Small intestine (tissue), 7 donors: ENCODE measurements around the gene CTCFL. TPM values are rescaled to one million over a fixed set of nuclear protein-coding genes. Genes with fewer than 3 reads are reported as not detected.

Source experiments
- DNase-seq, 2 donors: peaks; one replicate each; pipeline versions ENCODE4 v3.0.0 to v3.0.0-alpha.2; 2013
- FAIRE-seq: peaks from 2 replicates; lab custom pipeline; 2012; peaks lifted over from hg19 to GRCh38; lab: Jason Lieb, UNC
- H3K27ac ChIP-seq, 3 donors: one replicate each; pipeline ENCODE4 v1.5.1; 2013; ENCODE audit warnings: low read length in 2 of 3, mild to moderate bottlenecking in 2 of 3, control low read depth in 1 of 3, inconsistent platforms in 1 of 3, low read depth in 1 of 3, moderate library complexity in 1 of 3
- H3K27me3 ChIP-seq, 3 donors: one replicate each; pipeline ENCODE4 v1.6.1; 2013; ENCODE audit warnings: low read length in 3 of 3, inconsistent platforms in 1 of 3; ENCODE audit not compliant: control insufficient read depth in 3 of 3, insufficient read depth in 3 of 3
- H3K36me3 ChIP-seq, 3 donors: one replicate each; pipeline ENCODE4 v1.6.1; 2013; ENCODE audit warnings: low read length in 3 of 3, inconsistent platforms in 1 of 3, low read depth in 1 of 3, mild to moderate bottlenecking in 1 of 3, moderate library complexity in 1 of 3; ENCODE audit not compliant: control insufficient read depth in 3 of 3, insufficient read depth in 2 of 3
- H3K4me1 ChIP-seq, 3 donors: one replicate each; pipeline ENCODE4 v1.6.1; 2013; ENCODE audit warnings: low read length in 2 of 3, inconsistent platforms in 1 of 3, low read depth in 1 of 3, mild to moderate bottlenecking in 1 of 3, moderate library complexity in 1 of 3; ENCODE audit not compliant: control insufficient read depth in 3 of 3, insufficient read depth in 2 of 3
- H3K4me3 ChIP-seq, 3 donors: one replicate each; pipeline ENCODE4 v1.5.1; 2013; ENCODE audit warnings: low read length in 3 of 3, control low read depth in 1 of 3, inconsistent platforms in 1 of 3, low read depth in 1 of 3, mild to moderate bottlenecking in 1 of 3, moderate library complexity in 1 of 3
- H3K9me3 ChIP-seq, 2 donors: one replicate each; pipeline ENCODE4 v1.6.1; 2013; ENCODE audit warnings: low read depth in 1 of 2, low read length in 1 of 2; ENCODE audit not compliant: control insufficient read depth in 2 of 2, insufficient read depth in 1 of 2
- whole genome bisulfite sequencing, 3 donors: extraction: QIAGEN DNeasy Blood & Tissue Kit; methylation state at CpG; one replicate each; pipeline ENCODE4 v1.1.7; 2013; 5-methylcytosine and 5-hydroxymethylcytosine counted together
- polyA plus RNA-seq, 4 donors: library from polyadenylated mRNA; stranded (reverse) in 3 of 4; unstranded in 1 of 4; fragments of 200-250 nt in 3 of 4; fragments of 120-200 nt in 1 of 4; gene quantifications; one replicate each; pipeline versions ENCODE4 v1.2.1 to v1.2.3, GENCODE V29; 2013
- donor health status: healthy with polysubstance abuse.
- donor health status: control.
- donor health status: control.
- donor health status: Bipolar disorder and iron deficiency.
- donor health status: healthy.

The CTCFL gene
- polyA plus RNA-seq, 4 donors: 0.03 TPM; not detected in 2

DNA sequence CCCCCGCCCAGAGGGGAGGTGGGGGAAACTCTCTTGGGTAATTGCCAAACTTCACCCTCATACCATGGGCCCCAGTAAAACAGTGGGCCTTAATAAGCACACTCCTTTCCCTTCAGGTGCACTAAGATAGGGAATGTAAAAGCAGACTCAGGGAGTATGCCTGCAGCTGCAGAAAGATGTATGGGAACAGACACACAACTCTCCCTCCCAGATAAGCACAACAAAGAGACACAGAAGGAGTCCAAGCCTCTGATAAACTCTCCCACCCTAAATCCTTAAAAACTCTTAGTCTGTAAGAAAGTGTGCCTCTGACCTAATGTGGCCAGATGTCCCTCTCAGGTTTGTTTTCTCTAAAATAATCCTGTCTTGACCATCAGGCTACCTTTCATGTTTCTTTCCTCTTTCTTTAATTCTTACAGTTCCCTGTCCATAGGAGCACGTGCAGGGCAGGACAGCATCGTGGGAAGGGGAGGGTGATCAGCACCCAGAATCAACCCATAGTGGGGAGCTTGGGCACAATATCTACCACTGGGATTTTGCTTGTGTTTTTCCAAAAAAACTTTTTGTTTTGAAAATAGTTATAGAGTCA, 11.3 kb upstream of the CTCFL start:
- Histone ChIP-seq H3K27ac (peak overlapping the region; percentile 69 to 76 (median 76)), H3K4me3 (no peak overlapping the region), H3K4me1 (peaks cover 0 to 34% (median 17%) of the 10 kb centered on the region in 3 donors), H3K9me3 (peaks cover 0 to 21% of the 10 kb centered on the region in 2 donors), H3K27me3 (peaks cover 0 to 2% (median 0%) of the 10 kb centered on the region in 3 donors), H3K36me3 (no peaks in the 10 kb centered on the region)
- DNase-seq: no peak
- 45 to 69% (median 55%) methylated on average over 3 of the region's 3 CpGs for WGBS, 3 donors
- no peak for FAIRE-seq

DNA sequence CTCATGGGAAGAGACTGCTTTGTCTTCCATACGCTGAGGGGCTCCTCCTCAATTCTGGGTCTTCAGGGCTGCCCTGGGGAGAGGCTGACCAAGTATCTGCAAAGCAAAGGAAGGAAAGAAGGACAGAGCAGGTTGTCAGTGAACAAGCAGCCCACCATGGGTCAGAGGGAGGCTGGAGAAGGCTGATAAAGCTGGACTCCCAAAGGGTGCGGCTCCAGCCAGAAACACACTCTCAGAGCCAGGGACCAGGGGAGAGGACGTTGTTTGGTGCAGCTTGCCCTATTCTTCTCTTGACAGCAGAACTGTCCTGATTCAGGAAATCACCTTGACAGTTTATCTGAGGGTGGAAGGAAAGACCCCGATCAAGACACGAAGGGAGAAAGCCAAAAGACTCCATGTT, 10.4 kb upstream of the CTCFL start:
- H3K4me3 ChIP-seq: no peak overlapping the region
- DNase-seq (no peak), FAIRE-seq (no peak)
- 82 to 85% (median 83%) methylated on average over 5 of the region's 5 CpGs for WGBS, 3 donors
- peaks cover 0 to 21% of the 10 kb centered on the region in 2 donors for H3K9me3 ChIP-seq
- H3K27me3 ChIP-seq: peaks cover 0 to 2% (median 0%) of the 10 kb centered on the region in 3 donors
- H3K36me3 ChIP-seq: no peaks in the 10 kb centered on the region
- H3K4me1 ChIP-seq: peaks cover 0 to 24% (median 17%) of the 10 kb centered on the region in 3 donors
- peak overlapping the region in 1 of 3 donors; percentile 16 for H3K27ac ChIP-seq

DNA sequence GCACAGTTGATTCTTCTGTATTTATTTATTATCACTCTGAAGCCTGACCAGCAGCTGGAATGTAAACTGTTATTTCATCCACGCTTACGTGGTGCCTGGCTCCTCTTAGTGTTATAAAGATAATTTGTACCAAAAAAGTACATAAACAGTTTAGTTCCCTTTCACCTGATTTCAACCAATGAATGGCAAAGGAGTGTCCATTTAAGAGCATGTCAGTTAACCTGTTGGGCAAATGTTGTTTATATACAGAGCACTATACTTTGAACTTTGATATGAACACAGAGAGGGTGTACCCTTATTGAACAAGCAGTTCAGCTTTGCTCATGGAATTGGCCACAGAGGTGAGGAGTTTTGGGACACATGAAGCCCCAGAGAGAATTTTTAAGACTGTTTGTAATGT, 7.2 kb upstream of the CTCFL start:
- peak; percentile 72 for FAIRE-seq
- no peak overlapping the region for H3K4me3 ChIP-seq
- no peaks in the 10 kb centered on the region for H3K36me3 ChIP-seq
- H3K27me3 ChIP-seq: peaks cover 0 to 2% (median 0%) of the 10 kb centered on the region in 3 donors
- peak overlapping the region; percentile 66 to 82 (median 68) for H3K27ac ChIP-seq
- DNase-seq: peak; percentile 51 to 95
- H3K4me1 ChIP-seq: peaks cover 0 to 14% (median 10%) of the 10 kb centered on the region in 3 donors
- 23 to 47% (median 41%) methylated on average over 2 of the region's 2 CpGs for WGBS, 3 donors
- H3K9me3 ChIP-seq: peaks cover 0 to 8% of the 10 kb centered on the region in 2 donors

DNA sequence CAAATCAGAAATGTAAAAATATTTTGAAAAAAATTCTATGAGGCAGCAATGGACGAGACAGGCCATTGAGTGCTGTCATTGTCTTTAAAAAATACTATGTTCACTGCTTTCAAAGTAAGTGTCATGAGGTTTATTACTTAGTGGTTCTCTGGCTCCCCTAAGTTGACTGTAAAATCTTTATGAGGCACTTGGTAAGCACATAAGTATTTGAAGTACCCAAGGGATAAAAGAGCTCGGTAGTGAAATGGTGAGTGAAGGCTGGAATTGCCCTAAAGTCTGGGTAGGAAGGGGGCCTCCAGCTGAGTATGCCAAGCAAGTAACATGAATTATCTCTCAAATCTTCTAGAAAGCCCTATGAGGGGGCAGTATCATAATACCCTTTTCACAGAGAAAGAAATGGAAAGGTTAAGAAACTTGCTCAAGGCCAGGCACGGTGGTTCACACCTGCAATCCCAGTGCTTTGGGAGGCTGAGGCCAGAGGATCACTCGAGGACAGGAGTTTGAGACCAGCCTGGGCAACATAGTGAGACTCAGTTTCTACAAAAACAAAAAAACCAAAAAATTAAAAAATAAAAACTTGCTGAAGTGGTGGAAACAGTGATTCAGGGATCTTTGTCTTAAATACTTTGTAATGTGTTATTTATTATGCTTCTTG, 5.5 kb upstream of the CTCFL start:
- no peak for DNase-seq
- H3K27ac ChIP-seq: no peak overlapping the region
- no peak for FAIRE-seq
- no peaks in the 10 kb centered on the region for H3K9me3 ChIP-seq
- 82 to 85% (median 84%) methylated on average over 4 of the region's 4 CpGs for WGBS, 3 donors
- H3K36me3 ChIP-seq: no peaks in the 10 kb centered on the region
- peaks cover 0 to 2% (median 0%) of the 10 kb centered on the region in 3 donors for H3K27me3 ChIP-seq
- H3K4me3 ChIP-seq: no peak overlapping the region
- H3K4me1 ChIP-seq: peaks cover 0 to 13% (median 5%) of the 10 kb centered on the region in 3 donors

DNA sequence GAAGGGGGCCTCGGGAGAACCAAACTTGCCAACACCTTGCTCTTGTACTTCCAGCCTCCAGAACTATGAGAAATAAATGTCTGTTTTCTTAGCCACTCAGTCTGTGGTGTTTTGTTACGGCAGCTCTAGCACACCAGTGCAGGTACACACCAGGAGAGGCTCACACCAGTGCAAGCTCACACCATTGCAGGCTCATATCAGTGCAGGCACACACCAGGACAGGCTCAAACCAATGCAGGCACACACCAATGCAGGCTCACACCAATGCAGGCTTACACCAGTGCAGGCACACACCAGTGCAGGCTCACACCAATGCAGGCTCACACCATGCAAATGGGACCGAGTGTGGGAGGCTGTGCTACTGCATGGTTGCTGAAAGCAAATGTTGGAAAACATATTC, 4.9 kb upstream of the CTCFL start:
- no peak for DNase-seq
- Histone ChIP-seq H3K4me3 (no peak overlapping the region), H3K4me1 (peaks cover 0 to 13% (median 5%) of the 10 kb centered on the region in 3 donors), H3K9me3 (no peaks in the 10 kb centered on the region), H3K27me3 (peaks cover 0 to 2% (median 0%) of the 10 kb centered on the region in 3 donors), H3K27ac (no peak overlapping the region), H3K36me3 (no peaks in the 10 kb centered on the region)
- no peak for FAIRE-seq
- 84 to 91% (median 86%) methylated on average over 3 of the region's 3 CpGs for WGBS, 3 donors

DNA sequence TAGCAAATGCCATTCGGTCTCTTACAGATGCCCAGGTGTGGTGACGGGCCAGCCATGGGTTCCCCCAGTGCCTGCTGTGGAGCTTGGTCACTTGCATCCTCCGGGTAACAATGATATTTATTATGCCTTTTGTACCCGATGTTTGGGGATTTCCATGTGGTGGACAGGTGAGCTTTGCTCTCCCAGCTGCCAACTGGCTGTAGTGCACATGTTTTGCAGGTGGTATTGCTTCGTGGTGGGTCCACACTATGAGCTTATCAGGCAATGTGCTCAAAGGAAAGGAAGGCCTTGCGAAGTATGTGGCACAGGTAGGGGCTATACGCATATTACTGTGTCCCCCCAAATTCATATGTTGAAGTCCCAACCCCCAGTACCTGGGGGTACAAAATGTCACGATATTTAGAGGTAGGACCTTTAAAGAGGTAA, 4.2 kb upstream of the CTCFL start:
- Histone ChIP-seq H3K9me3 (no peaks in the 10 kb centered on the region), H3K4me3 (no peak overlapping the region), H3K4me1 (peaks cover 0 to 13% (median 5%) of the 10 kb centered on the region in 3 donors), H3K36me3 (no peaks in the 10 kb centered on the region), H3K27me3 (peaks cover 0 to 2% (median 0%) of the 10 kb centered on the region in 3 donors), H3K27ac (no peak overlapping the region)
- DNase-seq (no peak), FAIRE-seq (no peak)
- WGBS, 3 donors: 68 to 81% (median 71%) methylated on average over 8 of the region's 8 CpGs

DNA sequence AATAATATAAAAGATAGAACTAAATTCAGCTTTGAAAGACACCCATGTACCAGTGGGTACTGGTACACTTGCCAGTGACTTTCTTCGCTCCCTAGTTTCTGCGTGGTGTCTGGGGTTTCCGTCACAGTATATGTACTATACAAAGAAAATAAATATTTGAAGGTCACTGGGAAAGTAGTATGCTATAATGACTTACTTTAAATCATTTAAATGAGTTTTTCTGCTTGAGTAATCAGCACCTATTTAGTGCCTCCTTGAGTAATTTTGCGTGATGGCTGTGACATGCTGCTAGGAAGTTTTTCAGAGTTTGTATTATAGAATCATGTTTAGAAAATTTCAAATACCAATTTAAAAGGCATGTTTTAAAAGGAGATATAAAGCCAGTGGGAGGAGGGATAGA, 3.2 kb upstream of the CTCFL start:
- DNase-seq: no peak
- Histone ChIP-seq H3K4me1 (peaks cover 0 to 13% (median 4%) of the 10 kb centered on the region in 3 donors), H3K36me3 (no peaks in the 10 kb centered on the region), H3K27ac (no peak overlapping the region), H3K4me3 (no peak overlapping the region), H3K9me3 (no peaks in the 10 kb centered on the region), H3K27me3 (peaks cover 0 to 2% (median 0%) of the 10 kb centered on the region in 3 donors)
- FAIRE-seq: no peak
- 90 to 96% (median 92%) methylated on average over 4 of the region's 4 CpGs for WGBS, 3 donors

DNA sequence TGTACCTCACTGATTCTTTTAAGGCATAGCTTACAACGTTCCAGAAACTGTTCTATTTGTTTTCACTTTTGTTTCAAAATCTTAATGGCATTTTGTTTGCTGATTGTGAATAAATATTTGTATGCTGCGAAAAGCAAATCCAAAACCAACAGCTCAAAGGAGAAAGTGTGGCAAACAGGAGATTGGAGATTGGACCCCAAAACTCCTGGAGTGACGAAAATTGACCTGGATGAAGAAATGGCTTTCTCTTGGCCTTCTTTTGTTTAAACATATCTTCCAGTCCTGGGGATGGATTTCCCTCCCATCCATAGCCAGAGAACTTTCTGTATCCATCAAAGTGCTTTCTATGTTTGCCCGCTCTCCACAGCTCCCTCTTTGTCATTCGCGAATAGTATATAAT, 2.8 kb upstream of the CTCFL start:
- peaks cover 0 to 12% (median under 1%) of the 10 kb centered on the region in 3 donors for H3K4me1 ChIP-seq
- no peak for DNase-seq
- no peak overlapping the region for H3K4me3 ChIP-seq
- H3K36me3 ChIP-seq: no peaks in the 10 kb centered on the region
- no peaks in the 10 kb centered on the region for H3K9me3 ChIP-seq
- WGBS, 3 donors: 74 to 81% (median 75%) methylated on average over 6 of the region's 6 CpGs
- FAIRE-seq: no peak
- peaks cover 0 to 2% (median 0%) of the 10 kb centered on the region in 3 donors for H3K27me3 ChIP-seq
- H3K27ac ChIP-seq: no peak overlapping the region
